NCI-H2107 treated with DMSO at 0.1 percent for 48 hours (cell line): ENCODE measurements around the gene SLC38A3.
"Not testable (repeated sequence)": the region's sequence is repeated elsewhere in the genome, so short reads cannot be mapped to it uniquely, and the experiment has no call there.

Source experiments
- DNase-seq: peaks from one replicate; lab custom pipeline; 2025; ENCODE audit not compliant: unreplicated experiment; lab: John Stamatoyannopoulos, UW

Gene SLC38A3

GRCh38 chr3:50246517-50246954 lies 41.5 kb downstream of the SLC38A3 start:
- no peak for DNase-seq

- DNase-seq, result no peak
Observed at GRCh38 chr3:50248387-50248786, 43.3 kb downstream of the SLC38A3 start.

- DNase-seq, result no peak
Observed at GRCh38 chr3:50249457-50249856, 44.4 kb downstream of the SLC38A3 start.

GRCh38 chr3:50250514-50250913 lies 45.4 kb downstream of the SLC38A3 start:
- DNase-seq, result no peak

GRCh38 chr3:50251220-50251619 lies 46.1 kb downstream of the SLC38A3 start:
- DNase-seq, result no peak

- no peak for DNase-seq
Observed at GRCh38 chr3:50254577-50255250, 49.6 kb downstream of the SLC38A3 start.

GRCh38 chr3:50255251-50255615 lies 50.2 kb downstream of the SLC38A3 start:
- DNase-seq, result no peak

- no peak for DNase-seq
Observed at GRCh38 chr3:50256978-50257890, 52.2 kb downstream of the SLC38A3 start.

- no peak for DNase-seq
Observed at GRCh38 chr3:50258029-50258680, 53.1 kb downstream of the SLC38A3 start.

- no peak for DNase-seq
Observed at GRCh38 chr3:50258979-50259378, 53.9 kb downstream of the SLC38A3 start.

GRCh38 chr3:50259432-50260026 lies 54.5 kb downstream of the SLC38A3 start:
- no peak for DNase-seq

GRCh38 chr3:50260027-50260941 lies 55.2 kb downstream of the SLC38A3 start:
- DNase-seq, result peak; percentile 22

GRCh38 chr3:50260942-50261441 lies 55.9 kb downstream of the SLC38A3 start:
- no peak for DNase-seq

GRCh38 chr3:50261505-50261904 lies 56.4 kb downstream of the SLC38A3 start:
- DNase-seq, result no peak

GRCh38 chr3:50262200-50262599 lies 57.1 kb downstream of the SLC38A3 start:
- DNase-seq, result not testable (repeated sequence)

- no peak for DNase-seq
Observed at GRCh38 chr3:50262778-50263177, 57.7 kb downstream of the SLC38A3 start.

GRCh38 chr3:50263478-50264382 lies 58.7 kb downstream of the SLC38A3 start:
- no peak for DNase-seq

- DNase-seq, result no peak
Observed at GRCh38 chr3:50264383-50264963, 59.4 kb downstream of the SLC38A3 start.
